H1 (cell line): ENCODE data around the gene GLS. TPM values are rescaled to one million over a fixed set of nuclear protein-coding genes. Genes with fewer than 3 reads are reported as not detected.

Source experiments
- RBBP5 ChIP-seq: IDR thresholded peaks from 2 replicates; pipeline ENCODE4 v1.7.1; 2012; ENCODE audit warnings: low read depth, mild to moderate bottlenecking, inconsistent platforms, low read length, moderate library complexity, borderline replicate concordance
- SP4 ChIP-seq: IDR thresholded peaks from 2 replicates; pipeline ENCODE4 v1.6.1; 2012; ENCODE audit warnings: low read length, inconsistent platforms
- polyA plus RNA-seq, 7 experiments: library from polyadenylated mRNA; depleted of rRNA in 3 of 7; stranded (reverse) in 5 of 7; unstranded in 2 of 7; fragments of >200 nt in 5 of 7; fragments of 200-250 nt in 2 of 7; gene quantifications; 1 replicate in 5 of 7; 2 replicates in 1 of 7; 4 replicates in 1 of 7; pipeline versions ENCODE4 v1.2.1 to v1.2.3, GENCODE V29; 2011 to 2013; ENCODE audit warnings: missing spikeins in 2 of 7, mixed read lengths in 2 of 7
- total RNA-seq: library from RNA; stranded (reverse); fragmentation: NEBNext Ultra II Directional; extraction: Animal tissue kit (Norgen Biotek cat#: 25700); gene quantifications from 2 replicates; pipeline ENCODE4 v1.2.1, GENCODE V29; 2021

GLS gene
- total and polyA plus RNA-seq, 2 of the 8 experiments (the other 6 are each of a cell fraction or from before 2014, with no cell fraction given): 15.7 to 89.8 TPM

- no peak for TF ChIP-seq SP4
- TF ChIP-seq RBBP5: no peak
- TF ChIP-seq, all 59 proteins: peak for 0
These were observed 131.7 kb downstream of the GLS start (continued) for GRCh38 chr2:191012346-191012745.
